Panc1 (cell line): Measurements from ENCODE around the gene RPL3. TPM values are rescaled to one million over a fixed set of nuclear protein-coding genes. Genes with fewer than 3 reads are reported as not detected.

Source experiments
- ATAC-seq: fragments of 200-7000 bp; cut with Tn5 transposase; 2 replicates; pipeline ENCODE4 v1.9.1; 2020; ENCODE audit warnings: mild to moderate bottlenecking, moderate library complexity
- BruUV-seq: library from RNA; stranded (reverse); fragments of 400-500 nt; replicated peaks from 2 replicates; lab custom pipeline; 2021; lab: Mats Ljungman, UMichigan
- CTCF ChIA-PET: fragments of 300-600 bp; sonication (Branson Sonifier 250); formaldehyde crosslinking; loops from one replicate; lab custom pipeline; 2022; ENCODE audit warnings: antibody characterized with exemption; lab: Charles Lee
- POLR2A ChIA-PET: fragments of 300-600 bp; sonication (Branson Sonifier 250); formaldehyde crosslinking; loops from one replicate; lab custom pipeline; 2022; ENCODE audit warnings: antibody characterized with exemption; lab: Charles Lee
- DNase-seq: peaks from one replicate; pipeline ENCODE4 v3.0.0-alpha.2; 2010; ENCODE audit warnings: low read depth, low spot score
- H3K27ac ChIP-seq: 2 replicates; pipeline ENCODE4 v1.5.1; 2011; ENCODE audit warnings: mild to moderate bottlenecking, low read length, inconsistent platforms
- H3K27me3 ChIP-seq: fragments of 200-500 bp; sonication (Bioruptor generic); 2 replicates; pipeline ENCODE4 v1.6.0; 2014; ENCODE audit warnings: low read length, inconsistent platforms; ENCODE audit not compliant: control insufficient read depth, insufficient read depth
- H3K36me3 ChIP-seq: fragments of 200-500 bp; sonication (Bioruptor generic); 2 replicates; pipeline ENCODE4 v1.5.1; 2014; ENCODE audit warnings: inconsistent platforms, mild to moderate bottlenecking, low read length, moderate library complexity; ENCODE audit not compliant: control insufficient read depth, insufficient read depth
- H3K4me1 ChIP-seq: 2 replicates; pipeline ENCODE4 v1.5.1; 2011; ENCODE audit warnings: inconsistent platforms, mild to moderate bottlenecking, low read length, moderate library complexity; ENCODE audit not compliant: control insufficient read depth, insufficient read depth
- H3K4me3 ChIP-seq, 2 experiments: 2 replicates each; pipeline ENCODE4 v1.5.1; 2011 to 2012; ENCODE audit warnings: low read depth in 2 of 2, low read length in 2 of 2, mild to moderate bottlenecking in 2 of 2, inconsistent platforms in 1 of 2, moderate library complexity in 1 of 2
- H3K9me3 ChIP-seq: fragments of 200-500 bp; sonication (Bioruptor generic); 2 replicates; pipeline ENCODE4 v1.5.1; 2014; ENCODE audit warnings: low read depth, mild to moderate bottlenecking, inconsistent platforms, low read length, moderate library complexity; ENCODE audit not compliant: control insufficient read depth, insufficient read depth
- CTCF ChIP-seq: fragments of 450-650 bp; IDR thresholded peaks from 2 replicates; pipeline ENCODE4 v1.5.1; 2017; ENCODE audit warnings: mild to moderate bottlenecking
- POLR2AphosphoS5 ChIP-seq: IDR thresholded peaks from 2 replicates; pipeline ENCODE4 v1.6.1; 2012; ENCODE audit warnings: mild to moderate bottlenecking, low read depth, low read length, moderate library complexity
- REST ChIP-seq, 2 experiments: IDR thresholded peaks; 2 replicates each; pipeline ENCODE4 v1.6.1; 2011 to 2012; ENCODE audit warnings: low read depth in 2 of 2, control low read depth in 1 of 2, low read length in 1 of 2, mild to moderate bottlenecking in 1 of 2, moderate library complexity in 1 of 2; ENCODE audit not compliant: insufficient read depth in 1 of 2
- SIN3A ChIP-seq: IDR thresholded peaks from 2 replicates; pipeline ENCODE4 v1.6.1; 2012; ENCODE audit warnings: low read depth, mild to moderate bottlenecking, low read length, moderate library complexity, borderline replicate concordance; ENCODE audit not compliant: insufficient read depth
- TCF7L2 ChIP-seq: IDR thresholded peaks from 2 replicates; pipeline ENCODE4 v1.6.1; 2011; ENCODE audit warnings: mild to moderate bottlenecking, low read depth, low read length, inconsistent platforms
- in situ Hi-C: cut with HindIII; loops from 2 replicates; pipeline ENCODE4 v1.10.0; 2016; ENCODE audit warnings: low sequenced_read_pairs, low pct_unique_long_range_greater_than_20kb
- intact Hi-C: fragments of 100-400 bp; cut with micrococcal nuclease; formaldehyde crosslinking; loops from one replicate; pipeline ENCODE4 v1.10.0; 2022; ENCODE audit not compliant: unreplicated experiment
- total RNA-seq: library from RNA; stranded (reverse); gene quantifications from one replicate; pipeline ENCODE4 v1.2.1, GENCODE V29; 2021; ENCODE audit not compliant: unreplicated experiment

The RPL3 gene
- total RNA-seq, 1 experiment from 2014 or later, result 885 TPM

- BruUV-seq, result no TSS peak
- TF ChIP-seq CTCF (no peak), TCF7L2 (no peak), SIN3A (no peak), POLR2AphosphoS5 (no peak), REST (IDR thresholded peaks at IDR 0.05; ENCODE audit: insufficient read depth in 1 of 2, low read depth in 2 of 2, low read length in 1 of 2) (no peak)
- H3K27ac ChIP-seq, result no peak overlapping the region
- ATAC-seq (no peak), DNase-seq (no peak)
- in situ Hi-C loops (no loop called here), intact Hi-C loops (no loop called here)
- no peaks in the 10 kb centered on the region for H3K27me3 ChIP-seq
- H3K4me1 ChIP-seq, result 0 out of 2 replicates have a peak, but pooled peaks cover 2% of the 10 kb centered on the region
- CTCF ChIA-PET, result no interaction called here
- POLR2A ChIA-PET, result no interaction called here
- H3K36me3 ChIP-seq, result no peaks in the 10 kb centered on the region
- H3K4me3 ChIP-seq, result no peak overlapping the region
- H3K9me3 ChIP-seq, result no peaks in the 10 kb centered on the region
Observed at GRCh38 chr22:39273950-39274887, 45.2 kb downstream of the RPL3 start.

- Histone ChIP-seq H3K27me3 (no peaks in the 10 kb centered on the region), H3K4me1 (0 out of 2 replicates have a peak, but pooled peaks cover 2% of the 10 kb centered on the region), H3K9me3 (no peaks in the 10 kb centered on the region), H3K27ac (no peak overlapping the region), H3K4me3 (no peak overlapping the region), H3K36me3 (no peaks in the 10 kb centered on the region)
- POLR2A ChIA-PET, result no interaction called here
- intact Hi-C loops, result no loop called here
- ATAC-seq (no peak), DNase-seq (no peak)
- in situ Hi-C loops, result no loop called here
- BruUV-seq, result no TSS peak
- TF ChIP-seq CTCF (no peak), POLR2AphosphoS5 (no peak), TCF7L2 (no peak), REST (IDR thresholded peaks at IDR 0.05; ENCODE audit: insufficient read depth in 1 of 2, low read depth in 2 of 2, low read length in 1 of 2) (no peak), SIN3A (no peak)
- CTCF ChIA-PET, result no interaction called here
Observed at GRCh38 chr22:39270792-39271191, 48.6 kb downstream of the RPL3 start.
